Loucy (cell line): ENCODE data around the gene RNF11.

Source experiments
- CTCF ChIP-seq: fragments of 200-600 bp; sonication (generic); conservative IDR thresholded peaks from 2 replicates; pipeline ENCODE4 v1.5.1; 2014; ENCODE audit warnings: mild to moderate bottlenecking, antibody characterized with exemption, low read length
- EZH2phosphoT487 ChIP-seq: fragments of 200-600 bp; IDR thresholded peaks from 2 replicates; pipeline ENCODE4 v1.6.1; 2018; ENCODE audit warnings: antibody characterized with exemption, mild to moderate bottlenecking, moderate library complexity, borderline replicate concordance

- TF ChIP-seq EZH2phosphoT487 (no peak), CTCF (no peak)
These were observed 48.4 kb downstream of the RNF11 start for GRCh38 chr1:51284487-51284954.
